Measurements from ENCODE around the gene HSPA8. TPM values are rescaled to one million over a fixed set of nuclear protein-coding genes. Genes with fewer than 3 reads are reported as not detected.

Gene HSPA8
- polyA plus RNA-seq, 1 of the 3 experiments (the other 2 are of a cell fraction): 2,088 TPM

DNA sequence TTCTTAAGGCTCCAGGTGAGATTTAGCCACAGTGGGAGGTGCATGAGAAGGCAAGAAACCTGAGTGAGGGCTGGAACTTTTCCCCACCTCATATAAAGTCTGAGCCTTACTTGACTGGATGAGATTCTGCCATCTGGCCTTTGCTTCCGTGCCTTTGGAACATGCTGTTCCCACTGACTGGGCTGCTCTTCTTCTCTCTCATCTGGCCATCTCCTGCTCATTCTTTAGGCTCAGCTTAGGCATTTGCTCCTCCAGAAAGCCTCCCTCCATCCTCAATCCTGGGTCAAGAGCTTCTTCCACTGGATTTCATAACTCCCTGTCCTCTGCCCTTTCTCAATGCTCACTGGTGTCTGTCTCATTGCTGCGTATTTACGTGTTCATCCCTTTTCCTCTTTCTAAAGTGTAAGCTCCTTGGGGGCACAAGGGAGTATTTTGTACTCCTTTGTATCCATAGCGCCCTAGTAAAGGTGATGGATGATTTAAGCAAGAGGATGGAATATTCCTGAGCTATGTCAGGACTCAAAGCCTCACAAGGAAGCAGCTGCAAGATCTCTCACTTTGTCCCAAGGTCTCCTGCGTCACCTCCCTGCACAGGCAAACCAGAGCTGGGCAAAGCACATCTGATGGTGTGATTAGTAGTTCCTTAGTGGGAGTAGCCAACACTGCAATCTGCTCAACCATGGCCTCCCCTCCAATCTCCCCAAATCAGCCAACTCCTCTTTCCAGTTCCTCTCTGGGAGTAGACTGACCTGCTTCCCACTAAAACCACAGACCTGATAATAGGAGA, 15.3 kb downstream of the HSPA8 start:
- no peak overlapping the region for H3K4me3 ChIP-seq (ENCODE audit: low read depth in 2 of 2, low read length in 1 of 2)
- H3K27me3 ChIP-seq (ENCODE audit: insufficient read depth): no peaks in the 10 kb centered on the region
- CTCF ChIA-PET: interaction anchor here (0.7 to 4.9 kb wide), 8 partner anchors 11 to 265 kb away, joined by 3 to 34 read pairs (median 4); no protein-coding TSS in a partner anchor
- H2AFZ ChIP-seq (ENCODE audit: low read depth): no peak overlapping the region
- no peak for DNase-seq
- TF ChIP-seq EP300 (IDR thresholded peaks at IDR 0.05; ENCODE audit: borderline replicate concordance in 1 of 2, low read depth in 1 of 2, low read length in 1 of 2) (no peak), YY1 (IDR thresholded peaks at IDR 0.05; ENCODE audit: low read depth) (no peak), TAF1 (IDR thresholded peaks at IDR 0.05; ENCODE audit: borderline replicate concordance, low read depth, low read length) (no peak), RXRA (IDR thresholded peaks at IDR 0.05; ENCODE audit: borderline replicate concordance, low read depth) (no peak), SIN3A (IDR thresholded peaks at IDR 0.05; ENCODE audit: borderline replicate concordance, low read depth, low read length) (no peak)
- TF ChIP-seq, protein P1, sequence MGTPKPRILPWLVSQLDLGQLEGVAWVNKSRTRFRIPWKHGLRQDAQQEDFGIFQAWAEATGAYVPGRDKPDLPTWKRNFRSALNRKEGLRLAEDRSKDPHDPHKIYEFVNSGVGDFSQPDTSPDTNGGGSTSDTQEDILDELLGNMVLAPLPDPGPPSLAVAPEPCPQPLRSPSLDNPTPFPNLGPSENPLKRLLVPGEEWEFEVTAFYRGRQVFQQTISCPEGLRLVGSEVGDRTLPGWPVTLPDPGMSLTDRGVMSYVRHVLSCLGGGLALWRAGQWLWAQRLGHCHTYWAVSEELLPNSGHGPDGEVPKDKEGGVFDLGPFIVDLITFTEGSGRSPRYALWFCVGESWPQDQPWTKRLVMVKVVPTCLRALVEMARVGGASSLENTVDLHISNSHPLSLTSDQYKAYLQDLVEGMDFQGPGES (IDR thresholded peaks at IDR 0.05; ENCODE audit: low read depth, low read length): no peak
- H3K4me2 ChIP-seq: no peak overlapping the region
- H3K4me1 ChIP-seq (ENCODE audit: control insufficient read depth in 1 of 2, insufficient read depth in 2 of 2, low read depth in 1 of 2, low read length in 1 of 2): no peaks in the 10 kb centered on the region
- no peaks in the 10 kb centered on the region for H3K79me2 ChIP-seq (ENCODE audit: insufficient read depth)
- H3K36me3 ChIP-seq (replicated peaks in 1 of 2; ENCODE audit: control insufficient read depth in 1 of 2, insufficient read depth in 2 of 2, low read length in 1 of 2): no peaks in the 10 kb centered on the region
- H3K9me3 ChIP-seq: no peaks in the 10 kb centered on the region
- H3F3A ChIP-seq (replicated peaks; ENCODE audit: insufficient read depth): no peaks in the 10 kb centered on the region
- H3K27ac ChIP-seq (ENCODE audit: low read depth in 2 of 2, low read length in 1 of 2): no peak overlapping the region
- no peak overlapping the region for H3K9ac ChIP-seq
- H4K20me1 ChIP-seq (ENCODE audit: insufficient read depth): no peaks in the 10 kb centered on the region
- H3K9me2 ChIP-seq: no peaks in the 10 kb centered on the region
- POLR2A ChIA-PET: interaction anchor here (0.7 to 1.1 kb wide), 2 partner anchors 11 to 16 kb away, joined by 3 to 5 read pairs; partner anchors contain the start of gene HSPA8
- WGBS (ENCODE audit: low lambda C conversion rate): 90% methylated on average over 5 of the region's 5 CpGs

DNA sequence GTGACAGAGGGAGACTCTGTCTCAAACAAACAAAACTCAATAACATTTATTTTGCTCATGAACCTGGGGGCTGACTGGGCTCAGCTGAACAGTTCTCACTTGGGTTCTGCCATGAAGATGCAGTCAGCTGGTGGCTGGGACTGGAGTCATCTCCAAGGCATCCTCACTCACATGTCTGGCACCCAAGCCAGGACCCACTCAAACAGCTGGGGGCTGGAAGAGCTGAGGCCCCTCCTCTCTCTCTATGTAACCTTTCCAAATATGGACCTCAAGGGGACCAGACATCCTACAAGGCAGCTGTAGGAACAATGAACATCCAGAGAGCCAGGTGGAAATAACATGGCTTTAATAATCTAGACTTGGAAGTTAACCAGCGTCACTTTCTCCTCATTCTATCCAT, 16.8 kb downstream of the HSPA8 start:
- H2AFZ ChIP-seq (ENCODE audit: low read depth): no peak overlapping the region
- no peaks in the 10 kb centered on the region for H3K9me3 ChIP-seq
- H3K9me2 ChIP-seq: no peaks in the 10 kb centered on the region
- no peak overlapping the region for H3K4me2 ChIP-seq
- H3K27me3 ChIP-seq (ENCODE audit: insufficient read depth): no peaks in the 10 kb centered on the region
- TF ChIP-seq RAD21 (IDR thresholded peaks at IDR 0.05; ENCODE audit: low read length) (no peak), ELF1 (IDR thresholded peaks at IDR 0.05) (no peak), JUND (IDR thresholded peaks at IDR 0.05) (no peak), POLR2AphosphoS5 (IDR thresholded peaks at IDR 0.05; ENCODE audit: low read depth, low read length) (no peak), RCOR1 (IDR thresholded peaks at IDR 0.05; ENCODE audit: low read length) (no peak), SMC3 (IDR thresholded peaks at IDR 0.05; ENCODE audit: low read depth, low read length) (no peak)
- TF ChIP-seq, protein P2, sequence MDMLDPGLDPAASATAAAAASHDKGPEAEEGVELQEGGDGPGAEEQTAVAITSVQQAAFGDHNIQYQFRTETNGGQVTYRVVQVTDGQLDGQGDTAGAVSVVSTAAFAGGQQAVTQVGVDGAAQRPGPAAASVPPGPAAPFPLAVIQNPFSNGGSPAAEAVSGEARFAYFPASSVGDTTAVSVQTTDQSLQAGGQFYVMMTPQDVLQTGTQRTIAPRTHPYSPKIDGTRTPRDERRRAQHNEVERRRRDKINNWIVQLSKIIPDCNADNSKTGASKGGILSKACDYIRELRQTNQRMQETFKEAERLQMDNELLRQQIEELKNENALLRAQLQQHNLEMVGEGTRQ (IDR thresholded peaks at IDR 0.05; ENCODE audit: borderline replicate concordance, low read depth, low read length): no peak
- TF ChIP-seq, protein P1 (IDR thresholded peaks at IDR 0.05; ENCODE audit: low read depth, low read length): no peak
- TF ChIP-seq, protein P3, sequence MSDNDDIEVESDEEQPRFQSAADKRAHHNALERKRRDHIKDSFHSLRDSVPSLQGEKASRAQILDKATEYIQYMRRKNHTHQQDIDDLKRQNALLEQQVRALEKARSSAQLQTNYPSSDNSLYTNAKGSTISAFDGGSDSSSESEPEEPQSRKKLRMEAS (IDR thresholded peaks at IDR 0.05; ENCODE audit: low read depth): no peak
- H3F3A ChIP-seq (replicated peaks; ENCODE audit: insufficient read depth): peaks cover 1% of the 10 kb centered on the region
- H3K4me1 ChIP-seq (ENCODE audit: control insufficient read depth in 1 of 2, insufficient read depth in 2 of 2, low read depth in 1 of 2, low read length in 1 of 2): peaks cover 3 to 4% of the 10 kb centered on the region in 2 experiments; a peak in 2 of 4 replicates
- 93% methylated on average over 1 of the region's 1 CpG for WGBS (ENCODE audit: low lambda C conversion rate)
- no peak overlapping the region for H3K27ac ChIP-seq (ENCODE audit: low read depth in 2 of 2, low read length in 1 of 2)
- ChIA-PET POLR2A (interaction anchor here (0.6 kb wide), 1 partner anchor 406 kb away, joined by 3 read pairs; no protein-coding TSS in a partner anchor), CTCF (interaction anchor here (1.2 to 1.6 kb wide), 3 partner anchors 9 to 181 kb away, joined by 4 to 12 read pairs (median 8); no protein-coding TSS in a partner anchor)
- H3K4me3 ChIP-seq (ENCODE audit: low read depth in 2 of 2, low read length in 1 of 2): no peak overlapping the region
- no peaks in the 10 kb centered on the region for H3K79me2 ChIP-seq (ENCODE audit: insufficient read depth)
- no peak overlapping the region for H3K9ac ChIP-seq
- no peaks in the 10 kb centered on the region for H4K20me1 ChIP-seq (ENCODE audit: insufficient read depth)
- DNase-seq: no peak
- no peaks in the 10 kb centered on the region for H3K36me3 ChIP-seq (replicated peaks in 1 of 2; ENCODE audit: control insufficient read depth in 1 of 2, insufficient read depth in 2 of 2, low read length in 1 of 2)
